Loucy (cell line): ENCODE results near the gene PRR22.

Experiments
- CTCF ChIP-seq: fragments of 200-600 bp; sonication (generic); conservative IDR thresholded peaks from 2 replicates; pipeline ENCODE4 v1.5.1; 2014; ENCODE audit warnings: mild to moderate bottlenecking, antibody characterized with exemption, low read length
- EZH2phosphoT487 ChIP-seq: fragments of 200-600 bp; IDR thresholded peaks from 2 replicates; pipeline ENCODE4 v1.6.1; 2018; ENCODE audit warnings: antibody characterized with exemption, mild to moderate bottlenecking, moderate library complexity, borderline replicate concordance

GRCh38 chr19:5806133-5806489 is 21.6 kb upstream of the PRR22 start:
- TF ChIP-seq CTCF: no peak
- no peak for TF ChIP-seq EZH2phosphoT487
